SIG-M5 treated with dmso at 0.1 percent for 504 hours (cell line): ENCODE measurements around the gene C1QTNF6.
"Not testable (repeated sequence)": the region's sequence is repeated elsewhere in the genome, so short reads cannot be mapped to it uniquely, and the experiment has no call there.

Source experiments
- DNase-seq: peaks from one replicate; lab custom pipeline; 2025; ENCODE audit not compliant: unreplicated experiment; lab: John Stamatoyannopoulos, UW

The C1QTNF6 gene

GRCh38 chr22:37208401-37209139, 20.5 kb upstream of the C1QTNF6 start:
- no peak for DNase-seq

GRCh38 chr22:37207981-37208380, 19.9 kb upstream of the C1QTNF6 start:
- no peak for DNase-seq

- no peak for DNase-seq
Measured at GRCh38 chr22:37206841-37207821, 19.1 kb upstream of the C1QTNF6 start.

GRCh38 chr22:37206118-37206840, 18.2 kb upstream of the C1QTNF6 start:
- no peak for DNase-seq

GRCh38 chr22:37205046-37205445, 17.0 kb upstream of the C1QTNF6 start:
- no peak for DNase-seq

- no peak for DNase-seq
Measured at GRCh38 chr22:37204045-37204655, 16.1 kb upstream of the C1QTNF6 start.

GRCh38 chr22:37203354-37204044, 15.5 kb upstream of the C1QTNF6 start:
- DNase-seq = no peak

- DNase-seq = no peak
Measured at GRCh38 chr22:37202716-37203115, 14.7 kb upstream of the C1QTNF6 start.

- no peak for DNase-seq
Measured at GRCh38 chr22:37202001-37202555, 14.0 kb upstream of the C1QTNF6 start.

GRCh38 chr22:37201443-37201820, 13.4 kb upstream of the C1QTNF6 start:
- DNase-seq = not testable (repeated sequence)

- no peak for DNase-seq
Measured at GRCh38 chr22:37199760-37200108, 11.7 kb upstream of the C1QTNF6 start.

GRCh38 chr22:37199103-37199759, 11.2 kb upstream of the C1QTNF6 start:
- DNase-seq = peak; percentile 93

- peak; percentile 73 for DNase-seq
Measured at GRCh38 chr22:37198258-37199102, 10.4 kb upstream of the C1QTNF6 start.

GRCh38 chr22:37197451-37198257, 9.6 kb upstream of the C1QTNF6 start:
- peak; percentile 36 for DNase-seq

GRCh38 chr22:37196539-37197450, 8.7 kb upstream of the C1QTNF6 start:
- no peak for DNase-seq

GRCh38 chr22:37195921-37196320, 7.9 kb upstream of the C1QTNF6 start:
- DNase-seq = no peak

GRCh38 chr22:37194750-37195149, 6.7 kb upstream of the C1QTNF6 start:
- DNase-seq = no peak
